Dendritic cell treated with granulocyte-macrophage colony-stimulating factor and Interleukin-4, amounts not matched to agents 40 ng/mL and 50 ng/mL, for 4 days (primary cell): ENCODE data around the gene NPSR1.
"Not testable (repeated sequence)": the region's sequence is repeated elsewhere in the genome, so short reads cannot be mapped to it uniquely, and the experiment has no call there.

ENCODE experiments used
- H3K27ac Mint-ChIP-seq: one replicate; pipeline ENCODE4 v1.8.0; 2022; ENCODE audit warnings: mild to moderate bottlenecking, mixed read lengths
- H3K27me3 Mint-ChIP-seq: one replicate; pipeline ENCODE4 v1.8.0; 2022; ENCODE audit warnings: mild to moderate bottlenecking, mixed read lengths
- H3K36me3 Mint-ChIP-seq: one replicate; pipeline ENCODE4 v1.8.0; 2022; ENCODE audit warnings: low read depth, mixed read lengths
- H3K4me1 Mint-ChIP-seq: one replicate; pipeline ENCODE4 v1.8.0; 2022; ENCODE audit warnings: low read depth, mixed read lengths
- H3K4me3 Mint-ChIP-seq: one replicate; pipeline ENCODE4 v1.8.0; 2022; ENCODE audit warnings: mild to moderate bottlenecking, moderate library complexity, mixed read lengths
- H3K9me3 Mint-ChIP-seq: one replicate; pipeline ENCODE4 v1.8.0; 2022; ENCODE audit warnings: mixed read lengths
- intact Hi-C: fragments of 100-400 bp; cut with micrococcal nuclease; formaldehyde crosslinking; loops from one replicate; pipeline ENCODE4 v1.15.0; 2022

The NPSR1 gene

DNA sequence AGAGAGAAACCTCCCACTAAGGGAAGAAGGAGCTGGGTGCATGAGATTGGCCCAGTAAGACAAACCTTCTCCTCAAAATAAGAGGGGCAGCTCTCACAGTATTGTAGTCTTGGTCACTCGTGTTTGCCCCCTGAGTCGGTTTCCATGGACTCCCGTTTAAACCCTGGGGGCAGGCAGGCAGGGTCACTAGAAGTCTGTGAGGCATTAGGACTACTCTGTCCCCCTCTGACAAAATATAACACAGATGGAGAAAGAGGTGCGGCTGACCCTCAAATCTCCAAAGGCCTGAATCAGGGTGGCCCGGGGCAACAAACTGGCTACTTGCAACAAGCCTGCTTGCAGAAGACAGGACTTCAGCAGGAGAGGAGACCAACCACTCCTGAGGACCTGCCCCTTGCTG, 210.6 kb downstream of the NPSR1 start:
- H3K4me3 Mint-ChIP-seq, H3K36me3 Mint-ChIP-seq, H3K4me1 Mint-ChIP-seq, intact Hi-C loops, H3K27ac Mint-ChIP-seq, H3K27me3 Mint-ChIP-seq: not testable (repeated sequence)
- H3K9me3 Mint-ChIP-seq, result peaks cover 38% of the 10 kb centered on the region

DNA sequence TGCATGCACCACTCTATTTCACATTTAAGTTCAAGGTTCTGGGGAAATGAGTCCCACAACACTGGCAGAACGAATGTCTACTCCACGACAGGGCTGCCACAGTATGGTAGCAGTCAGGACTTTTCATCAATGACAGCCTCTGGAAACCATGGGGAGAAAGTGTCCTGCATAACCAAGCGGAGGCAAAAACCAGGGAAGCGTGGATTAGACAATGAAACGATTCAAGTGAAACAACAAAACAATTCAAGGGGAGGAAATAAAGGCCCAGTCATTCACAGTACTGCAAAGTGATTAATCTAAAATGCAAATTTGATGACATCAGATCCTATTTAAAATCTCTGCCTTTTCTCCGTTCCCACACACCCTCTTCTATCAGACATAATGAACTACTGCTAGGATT, 211.0 kb downstream of the NPSR1 start:
- Mint-ChIP-seq H3K27ac (no peak overlapping the region), H3K4me1 (no peaks in the 10 kb centered on the region), H3K27me3 (no peaks in the 10 kb centered on the region), H3K4me3 (no peak overlapping the region), H3K36me3 (no peaks in the 10 kb centered on the region), H3K9me3 (peaks cover 38% of the 10 kb centered on the region)
- intact Hi-C loops, result no loop called here

DNA sequence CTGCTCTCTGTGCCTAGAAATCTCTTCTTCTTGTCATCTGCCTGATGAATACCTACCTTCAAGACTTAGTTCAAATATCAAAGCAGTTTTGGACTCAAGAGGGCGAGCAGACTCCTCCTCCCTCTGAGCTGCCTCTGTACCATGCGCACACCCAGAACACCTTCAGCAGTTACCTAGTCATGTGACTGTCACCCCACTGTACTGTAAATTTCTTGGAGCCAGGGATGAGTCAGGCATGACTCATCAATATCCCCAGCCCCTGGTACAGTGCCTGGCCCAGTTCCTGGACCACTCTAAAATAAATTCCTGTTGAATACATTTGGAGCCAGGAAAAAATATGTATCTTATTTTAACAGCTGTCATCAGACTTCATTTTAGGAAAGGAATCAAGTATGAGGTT, 212.0 kb downstream of the NPSR1 start:
- intact Hi-C loops, H3K36me3 Mint-ChIP-seq, H3K4me3 Mint-ChIP-seq, H3K27ac Mint-ChIP-seq, H3K4me1 Mint-ChIP-seq, H3K27me3 Mint-ChIP-seq: not testable (repeated sequence)
- peaks cover 45% of the 10 kb centered on the region for H3K9me3 Mint-ChIP-seq

DNA sequence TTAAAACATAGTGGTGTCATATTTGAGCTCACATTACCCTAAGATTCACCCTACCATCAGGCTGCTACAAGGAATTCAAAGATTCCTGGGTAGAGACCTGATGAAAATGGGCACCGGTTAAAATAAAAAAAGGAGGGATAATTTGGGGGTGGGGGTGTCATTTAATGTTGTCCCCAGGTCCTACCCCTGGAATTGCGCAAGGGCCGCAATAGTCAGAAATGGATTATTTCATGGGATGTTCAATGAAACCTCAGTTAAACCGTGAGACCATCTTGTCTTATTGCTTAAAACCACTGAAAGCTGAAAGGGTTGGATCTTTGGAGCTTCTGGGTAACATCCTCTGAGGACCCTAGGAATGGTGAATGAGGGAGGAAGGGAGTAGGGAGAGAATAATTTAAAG, 216.3 kb downstream of the NPSR1 start:
- peaks cover 58% of the 10 kb centered on the region for H3K9me3 Mint-ChIP-seq
- H3K4me1 Mint-ChIP-seq, H3K27ac Mint-ChIP-seq, H3K36me3 Mint-ChIP-seq, H3K27me3 Mint-ChIP-seq, H3K4me3 Mint-ChIP-seq, intact Hi-C loops: not testable (repeated sequence)

DNA sequence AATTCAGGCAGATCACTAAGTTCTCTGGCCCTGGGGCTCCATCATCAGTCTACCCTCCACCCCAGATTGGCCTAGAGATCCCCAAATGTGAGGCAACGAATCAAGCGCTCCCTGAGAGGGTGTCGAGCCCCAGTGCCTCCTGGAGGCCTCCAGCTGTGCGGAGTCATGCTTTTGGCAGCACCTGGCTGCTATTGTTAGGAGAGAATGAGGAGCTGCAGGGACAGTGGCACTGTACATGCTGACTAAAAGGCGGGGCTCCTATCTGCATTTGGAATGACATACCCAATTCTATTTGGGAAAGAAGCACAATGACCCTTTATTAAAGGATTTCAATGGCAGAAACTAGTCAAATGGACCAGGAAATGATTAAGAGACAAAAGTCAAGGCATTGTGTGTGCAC, 217.5 kb downstream of the NPSR1 start:
- Mint-ChIP-seq H3K4me3 (no peak overlapping the region), H3K9me3 (peaks cover 51% of the 10 kb centered on the region), H3K36me3 (no peaks in the 10 kb centered on the region), H3K27ac (no peak overlapping the region), H3K27me3 (no peaks in the 10 kb centered on the region), H3K4me1 (no peaks in the 10 kb centered on the region)
- intact Hi-C loops, result no loop called here

DNA sequence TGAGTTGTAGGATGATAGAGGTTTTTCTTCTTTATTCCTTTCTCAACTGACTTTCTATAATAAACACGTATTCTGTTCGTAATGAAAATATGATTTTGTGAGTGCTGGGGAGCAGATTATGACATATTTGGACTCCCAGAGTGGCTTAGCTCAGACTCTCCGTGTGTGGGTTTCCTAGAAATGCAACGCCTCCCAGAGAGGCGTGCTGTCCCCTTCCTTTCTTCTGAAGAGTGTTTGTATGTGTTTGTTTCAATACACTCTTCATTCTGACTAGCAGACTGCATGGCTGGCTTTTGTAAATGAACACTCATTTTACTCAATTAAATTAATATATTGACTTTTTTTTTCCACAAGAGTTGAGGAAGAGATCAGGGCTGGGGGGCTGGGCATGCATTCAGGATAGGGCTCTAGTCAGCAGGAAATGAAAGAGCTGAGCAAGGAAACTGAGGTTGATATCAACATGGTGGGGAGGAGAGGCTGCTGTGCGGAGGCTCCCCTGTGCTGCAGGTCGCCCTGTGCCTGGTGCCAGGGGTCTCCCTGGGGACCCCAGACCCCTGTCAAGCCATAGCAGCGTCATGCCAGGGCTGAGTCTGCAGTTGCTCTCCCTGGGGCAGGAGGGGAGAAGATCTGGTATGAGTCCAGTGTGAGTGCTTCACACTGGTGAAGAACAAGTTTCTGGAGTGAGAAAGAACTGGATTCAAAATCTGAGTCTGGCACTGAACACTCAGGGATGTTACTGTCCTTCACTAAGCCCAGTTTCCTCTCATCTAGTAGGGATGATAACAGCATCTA, 221.1 kb downstream of the NPSR1 start:
- not testable (repeated sequence) for H3K27ac Mint-ChIP-seq, H3K36me3 Mint-ChIP-seq

DNA sequence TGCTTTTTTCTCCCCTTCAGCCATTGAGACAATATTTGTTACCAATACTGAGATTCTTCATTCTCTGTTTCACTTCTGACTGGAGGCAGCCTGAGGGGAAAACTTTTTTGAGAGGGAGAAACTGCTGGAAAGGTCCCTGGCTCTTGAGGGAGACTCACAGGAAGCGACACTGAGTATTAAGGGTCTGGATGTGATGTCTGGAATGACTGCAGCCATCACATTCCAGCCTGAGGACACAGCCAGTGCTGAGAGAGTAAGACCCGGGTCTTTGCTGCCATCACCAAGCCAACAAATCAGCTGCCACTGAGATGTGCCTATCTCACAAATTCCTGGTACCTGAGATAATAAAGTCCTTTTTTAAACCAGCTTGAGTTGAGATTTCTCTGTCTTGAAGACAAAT, 221.9 kb downstream of the NPSR1 start:
- peaks cover 53% of the 10 kb centered on the region for H3K9me3 Mint-ChIP-seq
- intact Hi-C loops, result no loop called here
- H3K4me3 Mint-ChIP-seq, result no peak overlapping the region
- no peaks in the 10 kb centered on the region for H3K4me1 Mint-ChIP-seq
- no peaks in the 10 kb centered on the region for H3K27me3 Mint-ChIP-seq
- no peaks in the 10 kb centered on the region for H3K36me3 Mint-ChIP-seq
- no peak overlapping the region for H3K27ac Mint-ChIP-seq

More for the DNA sequence above, 221.1 kb downstream of the NPSR1 start:
- H3K4me3 Mint-ChIP-seq, intact Hi-C loops, H3K27me3 Mint-ChIP-seq, H3K4me1 Mint-ChIP-seq: not testable (repeated sequence)
- H3K9me3 Mint-ChIP-seq, result peaks cover 54% of the 10 kb centered on the region

DNA sequence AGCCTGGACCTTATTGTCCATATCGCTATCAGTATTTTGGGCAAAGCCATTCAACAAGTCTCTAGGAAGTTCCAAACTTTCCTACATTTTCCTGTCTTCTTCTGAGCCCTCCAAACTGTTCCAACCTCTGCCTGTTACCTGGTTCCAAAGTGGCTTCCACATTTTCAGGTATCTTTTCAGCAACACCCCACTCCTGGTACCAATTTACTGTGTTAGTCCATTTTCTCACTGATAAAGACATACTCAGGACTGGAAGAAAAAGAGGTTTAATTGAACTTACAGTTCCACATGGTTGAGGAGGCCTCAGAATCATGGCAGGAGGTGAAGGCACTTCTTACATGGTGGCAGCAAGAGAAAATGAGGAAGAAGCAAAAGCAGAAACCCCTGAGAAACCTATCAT, 225.8 kb downstream of the NPSR1 start:
- H3K27ac Mint-ChIP-seq, H3K27me3 Mint-ChIP-seq, intact Hi-C loops, H3K36me3 Mint-ChIP-seq, H3K4me3 Mint-ChIP-seq, H3K4me1 Mint-ChIP-seq: not testable (repeated sequence)
- peaks cover 48% of the 10 kb centered on the region for H3K9me3 Mint-ChIP-seq

DNA sequence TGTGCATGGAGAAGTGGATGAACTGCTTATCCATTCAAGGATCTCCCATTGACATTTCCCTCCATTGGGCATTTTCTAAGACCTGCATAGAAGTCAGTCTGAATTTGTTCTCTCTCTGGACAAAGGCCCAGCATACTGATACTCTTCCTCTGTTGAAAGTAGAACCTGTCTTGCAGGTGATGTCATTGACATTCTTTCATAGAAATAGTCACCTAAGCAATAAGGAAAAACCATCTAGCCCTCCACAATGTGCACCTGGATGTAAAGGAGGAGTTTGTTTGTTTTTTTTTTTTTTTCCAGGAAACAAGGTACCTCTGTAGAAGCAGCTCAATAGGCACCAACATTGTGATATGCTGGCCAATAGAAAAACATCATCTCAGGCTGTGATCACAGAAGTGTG, 228.8 kb downstream of the NPSR1 start:
- H3K27me3 Mint-ChIP-seq, result no peaks in the 10 kb centered on the region
- no peaks in the 10 kb centered on the region for H3K36me3 Mint-ChIP-seq
- peaks cover 42% of the 10 kb centered on the region for H3K9me3 Mint-ChIP-seq
- no peak overlapping the region for H3K27ac Mint-ChIP-seq
- intact Hi-C loops, result no loop called here
- H3K4me3 Mint-ChIP-seq, result no peak overlapping the region
- no peaks in the 10 kb centered on the region for H3K4me1 Mint-ChIP-seq

DNA sequence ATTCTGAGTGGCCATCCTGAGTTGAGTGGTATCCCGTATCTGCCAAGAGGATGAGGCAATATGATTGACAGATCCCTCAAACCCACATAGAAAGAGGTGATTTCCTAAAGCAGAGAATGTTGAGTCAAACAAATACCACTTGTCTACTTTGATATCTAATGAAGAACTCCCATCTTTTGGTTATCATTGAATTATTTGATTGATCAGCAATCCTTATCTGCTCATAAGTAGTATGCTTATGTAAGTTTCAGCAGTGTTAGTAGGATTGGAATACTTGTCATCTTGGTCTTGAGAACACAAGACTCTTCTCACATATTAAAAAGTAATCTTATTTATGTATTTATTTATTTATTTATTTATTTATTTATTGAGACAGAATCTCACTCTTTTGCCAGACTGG, 231.9 kb downstream of the NPSR1 start:
- intact Hi-C loops, result no loop called here
- H3K9me3 Mint-ChIP-seq, result peaks cover 27% of the 10 kb centered on the region
- no peak overlapping the region for H3K4me3 Mint-ChIP-seq
- no peaks in the 10 kb centered on the region for H3K36me3 Mint-ChIP-seq
- H3K27ac Mint-ChIP-seq, result no peak overlapping the region
- H3K4me1 Mint-ChIP-seq, result no peaks in the 10 kb centered on the region
- no peaks in the 10 kb centered on the region for H3K27me3 Mint-ChIP-seq

DNA sequence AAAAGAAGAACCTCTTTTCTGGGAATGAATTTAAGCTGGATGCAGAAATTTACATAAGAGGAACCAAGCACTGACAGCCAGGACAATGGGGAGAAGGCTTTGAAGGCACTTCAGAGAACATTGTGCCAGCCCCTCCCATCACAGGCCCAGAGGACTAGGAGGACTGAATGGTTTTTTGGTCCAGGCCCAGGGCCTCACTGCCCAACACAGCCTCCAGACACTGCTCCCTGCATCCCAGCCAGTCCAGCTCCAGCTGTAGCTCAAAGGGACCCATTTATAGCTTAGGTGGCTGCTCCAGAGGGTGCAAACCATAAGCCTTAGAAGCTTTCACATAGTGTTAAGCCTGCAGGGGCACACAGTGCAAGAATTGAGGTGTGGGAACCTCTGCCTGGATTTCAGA, 237.2 kb downstream of the NPSR1 start:
- intact Hi-C loops, result no loop called here
- Mint-ChIP-seq H3K4me3 (no peak overlapping the region), H3K27ac (no peak overlapping the region)

More for the DNA sequence above, 237.2 kb downstream of the NPSR1 start:
- peaks cover 61% of the 10 kb centered on the region for H3K9me3 Mint-ChIP-seq
- H3K4me1 Mint-ChIP-seq, result no peaks in the 10 kb centered on the region
- H3K36me3 Mint-ChIP-seq, result no peaks in the 10 kb centered on the region
- no peaks in the 10 kb centered on the region for H3K27me3 Mint-ChIP-seq
